ENCODE data around the gene TPP1.

Gene TPP1
- 38.8 to 398 (median 84.2) reads per million in 18 experiments for total RNA-seq

- DNase-seq = peak; percentile 95 to 97
Measured at GRCh38 chr11:6619004-6619745, at the start of gene TPP1. Gene TPP1 (minus strand): TSS chr11:6619422. CDS start chr11:6619400, 22 bp downstream.

DNA sequence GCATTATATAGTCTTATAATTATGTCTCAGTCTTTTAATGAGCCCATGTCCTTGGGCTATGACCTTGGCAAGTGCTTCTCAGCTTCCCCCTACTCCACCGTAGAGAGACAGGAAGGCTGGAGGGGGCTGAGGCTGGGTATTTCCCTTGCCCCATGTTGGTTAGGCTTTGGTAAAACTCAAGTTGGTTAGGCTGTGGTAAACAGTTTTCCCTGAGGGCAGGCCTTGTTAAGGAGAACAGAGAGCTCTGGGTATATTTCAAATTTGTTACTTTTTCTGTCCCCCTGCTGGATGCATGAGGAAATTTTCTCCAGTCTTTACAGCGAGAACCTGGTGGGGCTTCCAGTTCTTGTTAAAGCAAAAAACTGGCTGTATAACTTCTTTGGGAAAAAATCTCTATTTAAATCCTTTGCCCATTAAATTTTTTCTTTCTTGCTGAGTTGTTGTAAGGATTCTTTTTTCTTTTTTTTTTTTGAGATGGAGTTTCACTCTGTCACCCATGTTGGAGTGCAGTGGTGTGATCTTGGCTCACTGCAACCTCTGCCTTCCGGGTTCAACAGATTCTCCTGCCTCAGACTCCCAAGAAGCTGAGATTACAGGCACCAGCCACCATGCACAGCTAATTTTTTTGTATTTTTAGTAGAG lies 48.6 kb upstream of the TPP1 start:
- peak; percentile 45 to 60 for DNase-seq

DNA sequence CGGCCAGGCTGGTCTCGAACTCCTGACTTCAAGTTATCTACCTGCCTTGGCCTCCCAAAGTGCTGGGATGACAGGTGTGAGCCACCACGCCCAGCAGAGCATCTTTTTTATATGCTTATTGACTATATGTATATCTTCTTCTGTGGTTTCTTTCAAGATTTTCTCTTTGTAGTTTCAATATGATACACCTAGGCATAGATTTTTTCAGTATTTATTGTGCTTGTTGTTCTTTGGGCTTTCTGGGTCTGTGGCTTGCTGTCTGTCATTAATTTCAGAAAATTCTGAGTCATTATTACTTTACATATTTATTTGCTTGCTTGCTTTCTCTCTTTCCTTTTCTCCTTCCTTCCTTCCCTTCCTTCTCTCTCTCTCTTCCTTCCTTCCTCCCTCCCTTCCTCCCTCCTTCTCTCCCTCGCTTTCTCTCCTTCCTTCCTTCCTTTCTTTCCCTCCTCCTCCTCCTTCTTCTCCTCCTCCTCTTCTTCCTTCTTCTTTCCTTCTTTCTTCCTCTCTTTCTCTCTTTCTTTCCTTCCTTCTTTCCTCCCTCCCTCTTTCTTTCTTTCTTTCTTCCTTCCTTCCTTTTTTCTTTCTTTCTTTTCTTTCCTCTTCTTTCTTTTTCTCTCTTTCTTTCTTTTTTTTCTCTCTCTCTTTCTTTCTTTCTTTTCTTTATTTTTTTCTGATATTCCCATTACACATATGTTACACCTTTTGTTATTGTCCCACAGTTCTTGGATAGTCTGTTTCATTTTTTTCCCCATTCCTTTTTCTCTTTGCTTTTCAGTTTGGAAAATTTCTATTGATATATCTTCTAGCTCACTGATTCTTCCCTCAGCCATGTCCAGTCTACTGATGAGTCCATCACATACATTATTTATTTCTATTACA lies 47.3 kb upstream of the TPP1 start:
- no peak for DNase-seq

- DNase-seq = no peak
Measured at GRCh38 chr11:6664551-6664950, 45.3 kb upstream of the TPP1 start.

DNA sequence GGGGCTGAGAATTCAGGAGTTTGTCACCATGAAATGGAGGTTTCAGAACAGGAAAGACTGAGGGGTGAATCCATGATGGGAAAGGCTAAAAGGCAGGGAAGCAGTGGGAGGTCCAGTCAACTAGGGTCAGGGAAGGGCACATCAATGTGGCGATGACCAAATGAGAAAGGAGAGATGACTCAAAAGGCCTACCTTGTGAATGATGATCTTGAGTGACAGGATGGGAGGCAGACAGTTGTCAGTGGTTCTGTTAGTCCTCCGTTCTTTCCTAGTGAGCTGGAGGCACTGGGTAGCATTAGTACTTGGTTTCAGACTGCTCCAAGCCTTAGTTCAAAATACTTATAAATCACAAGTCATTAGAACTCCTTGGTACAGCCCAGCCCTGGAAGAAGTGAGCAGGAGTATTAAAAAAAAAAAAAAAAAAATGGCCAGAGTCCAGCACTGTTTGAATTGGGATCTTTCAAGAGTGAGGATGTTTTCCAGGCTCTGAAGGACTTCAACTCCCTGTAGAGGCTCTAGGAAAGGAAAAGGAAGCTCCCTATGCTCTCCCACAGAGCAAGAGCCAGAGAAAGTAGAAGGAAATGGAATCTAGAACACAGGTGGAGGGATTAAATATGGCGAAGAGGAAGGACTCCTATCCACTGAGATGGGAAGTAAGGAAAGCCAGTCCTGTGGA lies 44.7 kb upstream of the TPP1 start:
- DNase-seq = no peak

- no peak for DNase-seq
Measured at GRCh38 chr11:6660712-6661111, 41.5 kb upstream of the TPP1 start.

- no peak for DNase-seq
Measured at GRCh38 chr11:6658647-6659046, 39.4 kb upstream of the TPP1 start.

- no peak for DNase-seq
Measured at GRCh38 chr11:6657346-6657745, 38.1 kb upstream of the TPP1 start.

DNA sequence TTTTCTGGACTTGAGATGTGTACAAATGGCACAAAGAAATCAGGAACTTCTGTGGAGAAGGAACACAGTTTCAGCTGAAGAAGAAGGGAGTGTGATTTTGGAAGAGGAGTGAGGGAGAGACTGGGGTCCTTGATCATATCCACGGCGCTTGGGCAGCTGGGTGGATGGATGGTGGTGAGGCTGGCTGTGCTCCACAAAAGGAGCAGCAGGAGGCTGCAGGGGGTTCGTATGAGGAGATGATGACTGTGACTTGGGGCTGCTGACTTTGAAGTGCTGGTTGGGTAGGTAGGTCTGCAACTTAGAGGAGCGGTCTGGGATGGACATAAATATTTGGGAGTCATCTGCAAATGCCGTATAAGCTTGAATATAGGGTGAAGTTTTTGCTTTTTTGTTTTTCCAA lies 37.7 kb upstream of the TPP1 start:
- DNase-seq = no peak

DNA sequence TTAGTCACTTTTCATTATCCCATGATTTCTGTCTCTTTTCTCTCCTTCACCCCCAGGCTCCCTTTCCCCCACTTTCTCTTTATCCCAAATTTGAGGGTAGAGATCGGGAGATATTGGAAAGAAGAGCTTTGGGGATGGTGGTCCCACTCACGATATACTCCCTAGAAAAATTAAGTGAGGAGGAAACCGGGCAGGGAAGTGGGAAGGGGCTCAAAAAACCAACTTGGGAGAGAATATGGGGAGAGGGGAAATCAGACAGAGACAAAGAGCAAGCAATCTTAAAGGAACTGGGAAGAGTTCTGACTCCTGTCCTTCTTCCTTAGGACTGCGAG lies 37.3 kb upstream of the TPP1 start:
- no peak for DNase-seq

- DNase-seq = no peak
Measured at GRCh38 chr11:6655790-6656583, 36.8 kb upstream of the TPP1 start, which contains the start of gene DCHS1. Gene DCHS1 (minus strand): TSS chr11:6655809. CDS start chr11:6641613, 14,196 bp downstream.

DNA sequence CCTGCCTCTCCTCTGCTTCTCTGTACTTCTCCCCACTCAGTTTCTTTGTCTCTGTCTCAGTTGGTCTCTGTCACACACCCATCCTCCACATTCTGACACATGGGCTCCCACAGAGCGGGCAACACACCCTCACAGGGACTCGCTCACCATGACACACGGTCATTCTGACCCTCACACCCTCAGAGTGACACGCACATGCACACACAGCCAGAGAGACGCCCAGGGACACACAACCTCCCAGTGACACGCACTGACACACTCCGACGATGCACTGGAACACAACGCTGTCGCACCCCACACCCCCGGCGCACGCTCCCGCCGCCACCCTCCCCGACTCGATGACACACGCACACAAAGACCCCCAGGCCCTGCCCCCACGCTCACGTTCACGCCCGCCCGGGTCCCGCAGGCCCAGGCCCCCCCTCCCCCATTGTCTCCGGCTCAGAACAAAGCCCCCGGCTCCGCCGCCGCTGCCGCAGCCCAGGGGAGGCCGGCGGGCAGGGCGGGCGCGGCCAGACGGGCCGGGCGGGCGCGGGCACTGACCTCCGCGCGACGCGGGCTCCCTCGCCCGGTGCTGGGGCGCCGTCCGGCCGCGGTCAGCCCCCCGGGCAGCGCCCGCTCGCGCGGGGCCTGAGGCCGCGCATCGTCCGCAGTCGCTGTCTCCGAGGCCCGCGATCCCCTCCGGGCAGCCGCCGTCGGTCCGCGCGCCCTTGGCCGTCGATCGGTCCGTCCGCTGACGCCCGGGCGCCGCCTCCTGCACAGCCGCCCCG lies 36.0 kb upstream of the TPP1 start:
- peak in 1 of 2 donors; percentile 18 for DNase-seq

DNA sequence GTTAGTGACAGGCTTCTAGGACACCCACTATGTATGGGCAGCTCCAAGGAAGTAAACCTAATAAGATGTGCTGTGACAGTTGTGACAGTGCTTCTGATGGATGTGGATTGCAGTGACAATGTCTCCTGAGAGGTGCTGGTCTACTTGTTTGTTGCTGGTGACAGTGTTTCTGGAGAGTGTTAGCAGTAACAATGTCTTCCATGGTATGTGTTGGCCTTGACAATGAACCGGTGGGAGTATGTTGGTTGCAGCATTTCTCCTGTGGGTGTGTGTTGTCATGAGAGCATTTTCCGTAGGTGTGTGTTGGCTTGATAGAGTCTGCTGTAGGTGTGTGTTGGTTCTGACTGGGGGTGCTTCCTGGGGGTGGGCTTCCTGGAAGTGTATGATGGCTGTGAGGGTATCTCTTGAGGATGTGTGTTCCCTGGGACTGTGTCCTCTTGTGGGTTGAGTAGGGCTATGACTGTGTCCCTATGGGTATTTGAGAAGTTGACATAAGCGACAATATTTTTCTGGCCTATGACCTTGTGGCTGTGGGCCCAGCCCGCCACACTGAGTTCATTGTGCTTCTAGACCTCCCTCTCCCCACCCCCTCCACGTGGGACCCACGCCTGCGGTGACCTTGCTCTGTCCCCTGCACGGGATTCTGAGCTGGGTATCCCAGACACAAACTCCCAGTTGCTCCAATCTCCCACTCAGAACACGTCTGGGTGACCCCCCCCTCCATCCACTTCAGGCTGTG lies 35.2 kb upstream of the TPP1 start:
- DNase-seq = peak; percentile 9 to 11

- no peak for DNase-seq
Measured at GRCh38 chr11:6653656-6654055, 34.4 kb upstream of the TPP1 start.

GRCh38 chr11:6653097-6653496 lies 33.9 kb upstream of the TPP1 start:
- DNase-seq = peak; percentile 55 to 61

DNA sequence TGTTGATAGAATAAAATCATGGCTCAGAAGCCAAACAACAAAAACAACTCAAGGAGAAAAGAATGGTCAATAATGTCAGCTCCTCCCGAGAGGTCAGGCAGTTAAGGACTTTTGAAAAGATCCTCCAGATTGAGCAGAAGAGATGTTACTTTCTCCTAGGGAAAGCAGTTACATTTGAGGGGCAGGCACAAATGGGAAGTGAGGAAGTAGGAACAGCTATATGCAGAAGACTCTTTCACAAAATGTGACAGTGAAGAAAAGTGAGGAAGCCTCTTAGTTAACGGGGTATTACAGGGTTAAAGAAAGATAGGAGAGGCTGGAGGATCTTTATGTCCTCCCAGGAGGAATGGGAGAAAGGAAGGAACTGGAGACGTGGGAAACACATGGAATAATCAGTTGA lies 33.0 kb upstream of the TPP1 start:
- peak in 1 of 2 donors; percentile 11 for DNase-seq

DNA sequence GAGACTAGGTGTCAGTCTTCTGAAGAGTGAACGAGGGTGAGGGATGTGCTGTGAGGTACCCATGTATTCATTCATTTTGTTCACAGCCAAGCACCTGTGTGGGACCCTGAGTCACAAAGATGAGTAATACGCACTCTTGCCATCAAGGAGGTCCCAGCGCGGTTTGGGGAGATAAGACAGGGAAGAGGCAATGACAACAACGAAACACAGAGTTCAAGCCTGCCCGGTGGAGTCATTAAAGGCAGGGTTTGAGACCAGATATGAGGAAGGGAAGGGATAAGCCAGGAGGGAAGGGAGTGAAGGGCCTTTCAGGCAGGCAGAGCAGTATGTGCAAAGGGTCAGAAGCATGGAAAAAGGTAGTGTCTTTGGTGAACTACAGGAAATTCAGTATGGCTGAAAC lies 31.8 kb upstream of the TPP1 start:
- DNase-seq = no peak

DNA sequence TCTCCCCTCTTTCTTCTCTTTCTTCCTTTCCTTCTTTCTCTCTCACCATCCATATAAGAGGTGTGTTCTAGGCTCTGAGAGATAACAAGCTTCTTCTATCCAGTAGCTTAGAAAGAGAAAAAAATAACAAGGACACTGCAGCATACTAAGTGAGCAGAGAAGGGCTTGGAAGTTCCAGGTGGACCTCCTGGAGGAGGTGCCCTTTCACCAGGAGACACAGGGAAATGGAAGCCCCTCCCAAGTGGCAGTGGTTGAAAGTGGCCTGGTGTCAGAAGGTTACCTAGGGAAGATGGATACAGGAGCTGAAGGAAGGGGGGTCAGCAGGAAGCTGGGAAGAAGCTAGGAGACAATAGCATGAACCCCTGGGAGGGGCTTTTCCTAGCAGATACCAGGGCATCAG lies 30.9 kb upstream of the TPP1 start:
- no peak for DNase-seq

GRCh38 chr11:6648501-6648900 lies 29.3 kb upstream of the TPP1 start:
- peak; percentile 59 to 62 for DNase-seq

DNA sequence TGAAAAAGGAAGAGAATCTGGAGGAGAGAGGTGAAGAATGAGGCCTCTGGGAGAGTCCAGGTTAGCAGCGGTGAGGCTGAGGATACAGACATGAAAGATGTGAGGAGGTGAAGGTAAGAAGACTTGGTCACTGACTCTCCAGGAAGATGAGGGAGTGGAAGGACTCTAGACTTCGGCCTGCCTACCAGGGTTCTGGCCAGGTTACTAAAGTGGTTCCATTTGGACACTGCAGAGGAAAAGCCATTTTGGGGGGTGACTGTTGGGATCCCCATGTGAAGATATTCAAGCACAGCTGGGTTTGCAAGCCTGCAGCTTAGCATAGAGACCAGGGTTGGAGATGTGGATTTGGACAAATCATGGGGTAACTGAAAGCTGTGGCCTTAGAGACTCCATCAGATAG lies 28.6 kb upstream of the TPP1 start:
- DNase-seq = no peak

All from inflammatory macrophage (primary cell).